GM19455 (cell line): Measurements from ENCODE around the gene TOM1.
A peak's percentile ranks its signal among the peaks of the same experiment; 100 is the strongest.
"Not testable (repeated sequence)": the region's sequence is repeated elsewhere in the genome, so short reads cannot be mapped to it uniquely, and the experiment has no call there.

ENCODE experiments used
- ATAC-seq: cut with Tn5 transposase; IDR thresholded peaks from one replicate; pipeline ENCODE4 v1.9.1; 2021; ENCODE audit not compliant: unreplicated experiment

The TOM1 gene

GRCh38 chr22:35344956-35345690, 45.4 kb downstream of the TOM1 start:
- ATAC-seq = no peak

DNA sequence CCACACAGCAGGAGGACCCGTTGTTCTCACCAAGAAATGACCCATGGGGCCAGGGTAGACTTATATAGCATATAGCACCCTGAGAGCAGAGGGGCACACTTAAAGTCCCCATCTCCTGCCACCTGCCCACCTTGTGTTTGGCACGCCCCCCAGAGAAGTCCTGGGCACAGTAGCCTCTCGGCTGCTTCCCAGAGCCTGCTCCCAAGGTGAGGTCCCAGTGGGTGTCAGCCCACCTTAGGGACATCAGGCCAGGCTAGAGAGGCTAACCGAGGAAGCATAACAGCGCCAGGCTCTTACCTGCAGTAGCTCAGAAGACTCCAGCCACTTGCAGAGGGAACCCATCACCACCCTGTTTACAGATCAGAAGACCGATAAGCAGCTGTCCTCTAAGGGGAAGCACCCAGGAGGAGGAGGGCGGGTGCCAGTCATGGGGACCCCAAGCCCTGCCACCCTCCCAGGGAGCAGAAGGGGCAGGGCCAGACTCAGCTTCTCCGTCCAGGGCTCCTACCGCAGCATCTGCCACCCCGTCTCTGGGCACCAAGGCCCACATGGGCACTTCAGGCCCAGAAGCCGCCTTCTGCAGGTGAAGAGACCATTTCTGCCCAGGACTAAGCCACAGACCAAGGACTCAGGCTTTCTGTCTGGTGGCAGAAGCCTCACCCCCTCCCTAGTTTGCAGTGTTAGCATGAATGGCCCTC, 46.3 kb downstream of the TOM1 start:
- ATAC-seq = no peak

- ATAC-seq = no peak
Observed at GRCh38 chr22:35346596-35347220, 47.0 kb downstream of the TOM1 start.

GRCh38 chr22:35347462-35347861, 47.8 kb downstream of the TOM1 start:
- ATAC-seq = no peak

- no peak for ATAC-seq
Observed at GRCh38 chr22:35348026-35348590, 48.4 kb downstream of the TOM1 start.

DNA sequence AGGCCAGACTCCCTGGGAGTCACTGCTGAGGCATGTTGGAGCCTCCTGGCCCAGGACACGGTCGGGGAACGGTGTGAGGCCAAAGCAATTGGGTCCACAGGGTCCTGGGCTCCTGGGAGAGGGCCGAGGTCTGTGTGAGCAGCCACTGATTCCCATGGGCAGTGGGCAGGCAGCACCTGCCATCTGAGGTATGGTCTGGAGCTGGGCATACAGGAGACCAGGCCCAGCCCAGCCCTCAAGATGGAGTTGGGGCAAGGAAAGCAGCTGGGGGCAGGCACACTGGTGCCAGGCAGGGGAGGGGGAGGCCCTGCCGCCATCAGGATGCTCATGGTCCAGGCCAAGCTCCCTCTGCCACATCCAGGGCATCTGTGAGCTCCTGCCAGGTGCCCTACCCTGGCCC, 49.0 kb downstream of the TOM1 start:
- ATAC-seq = no peak

DNA sequence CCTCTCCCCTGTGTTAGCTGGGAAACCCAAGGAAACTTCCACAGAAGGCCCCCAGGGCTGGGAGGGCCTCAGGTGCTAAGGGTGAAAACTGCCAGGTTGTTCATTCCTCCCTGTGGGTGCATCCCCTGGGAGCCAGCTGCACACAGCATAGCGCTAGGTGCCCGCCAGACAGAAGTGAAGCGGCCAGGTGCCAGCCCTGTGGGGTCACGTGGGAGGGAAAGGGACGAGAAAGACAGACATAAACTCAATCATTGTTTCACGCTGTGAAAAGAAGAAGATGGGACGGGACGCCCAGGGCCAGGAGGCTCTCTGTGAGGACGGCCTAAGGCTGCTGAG, 49.6 kb downstream of the TOM1 start:
- ATAC-seq = no peak

GRCh38 chr22:35349704-35350538, 50.2 kb downstream of the TOM1 start:
- no peak for ATAC-seq

DNA sequence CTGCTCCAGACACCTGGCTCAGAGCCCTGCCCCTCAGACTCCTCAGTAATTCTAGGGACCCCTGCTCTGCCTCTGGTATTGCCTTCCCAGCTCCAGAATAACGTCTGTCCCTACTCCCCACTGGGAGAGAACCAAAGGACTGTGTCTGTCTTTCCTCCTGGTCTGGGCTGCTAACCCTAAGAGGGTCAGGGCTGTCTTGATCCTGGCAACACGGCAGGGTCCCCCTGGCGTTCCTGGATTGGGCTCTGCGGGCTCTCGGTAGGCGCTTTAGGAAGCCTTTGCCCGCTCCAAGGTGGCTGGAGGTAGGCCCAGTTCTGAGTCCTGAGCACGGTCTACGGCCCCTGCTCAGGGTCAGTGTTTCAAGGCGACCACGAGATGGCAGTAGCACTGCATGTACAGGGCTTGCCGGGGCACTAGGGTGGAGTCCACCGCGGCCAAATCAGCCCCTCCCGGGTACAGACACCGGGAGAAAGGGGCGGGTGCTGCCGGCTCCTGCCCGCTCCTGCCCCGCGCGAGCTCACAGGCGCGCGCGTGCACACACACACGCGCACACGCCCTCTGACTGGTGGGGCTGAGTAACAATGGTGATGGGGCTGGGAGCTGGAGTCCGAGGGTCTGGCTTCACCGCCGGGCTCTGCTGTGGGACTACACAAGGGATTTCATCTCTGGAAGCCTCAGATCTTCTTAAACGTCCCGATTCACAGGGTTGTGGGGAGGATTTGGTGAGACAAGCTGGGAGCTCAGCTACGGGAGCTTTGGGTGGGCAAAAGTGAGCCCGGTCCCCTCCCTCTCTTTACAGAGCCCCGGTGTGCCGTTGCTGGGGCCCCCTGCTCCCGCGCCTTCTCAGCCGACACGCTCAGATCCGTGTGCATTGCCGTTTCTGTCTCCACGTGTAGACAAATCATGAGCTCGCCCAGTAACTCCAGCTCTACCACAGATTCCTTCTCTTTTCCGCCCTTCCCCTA, 51.1 kb downstream of the TOM1 start:
- ATAC-seq = peak; percentile 70

DNA sequence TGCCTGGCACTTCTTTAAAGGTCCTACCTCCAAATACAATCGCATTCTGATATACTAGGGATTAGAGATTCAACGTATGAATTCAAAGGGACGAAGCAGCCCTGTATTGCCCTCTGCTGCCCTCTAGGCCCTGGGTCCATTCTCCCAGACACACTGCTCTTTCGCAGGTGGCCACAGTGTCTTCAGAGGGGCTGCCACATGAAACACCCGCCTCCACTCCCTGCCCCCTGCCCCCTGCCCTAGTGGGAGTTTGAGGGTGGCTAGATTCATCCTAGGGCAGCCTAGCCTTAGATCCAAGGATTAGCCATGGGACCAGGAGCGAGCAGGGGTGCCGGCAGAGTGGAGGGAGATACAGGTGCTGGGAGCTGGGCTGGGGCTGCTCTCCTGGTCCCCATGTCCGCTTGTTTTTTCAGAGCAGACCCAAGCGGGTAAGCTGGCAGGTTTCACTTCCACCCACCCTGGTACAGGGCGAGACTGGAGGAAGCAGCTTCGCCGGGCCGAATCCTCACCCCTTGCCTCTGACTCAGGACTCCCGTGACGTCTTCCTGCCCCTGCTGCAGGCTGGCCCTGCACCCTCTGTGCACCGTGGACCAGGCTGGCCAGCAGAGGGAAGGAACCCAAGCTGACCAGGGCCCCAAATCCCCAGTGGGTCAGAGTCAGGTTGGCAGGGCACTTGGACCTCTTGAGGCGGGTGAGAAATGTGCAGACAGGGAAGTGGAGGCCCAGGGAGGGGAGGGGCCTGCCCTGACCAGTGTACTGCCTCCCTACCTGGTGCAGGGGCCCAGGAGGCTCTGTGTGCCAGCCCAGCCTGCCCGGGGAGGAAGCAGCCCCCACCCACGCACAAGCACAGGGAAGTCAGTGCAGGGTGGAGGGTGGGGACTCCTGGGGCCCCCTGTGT, 52.8 kb downstream of the TOM1 start:
- no peak for ATAC-seq

DNA sequence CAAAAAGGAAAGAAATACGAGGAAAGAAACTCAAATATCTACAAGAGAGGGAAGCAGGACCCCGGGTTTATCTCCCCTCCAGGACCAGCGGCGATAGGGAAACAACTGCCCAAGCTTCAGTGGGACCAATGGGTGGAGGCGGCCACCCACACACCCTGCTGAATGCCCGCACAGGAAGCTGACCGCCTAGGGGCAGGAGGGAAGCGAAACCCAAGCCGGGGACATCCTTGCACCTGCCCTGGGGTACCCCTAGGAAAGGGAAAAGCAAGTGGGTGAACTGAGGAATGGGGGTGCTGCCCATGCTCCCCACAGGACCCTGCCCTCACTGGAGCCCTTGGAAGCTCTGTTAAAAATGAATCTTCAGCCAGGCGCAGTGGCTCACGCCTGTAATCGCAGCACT, 53.6 kb downstream of the TOM1 start:
- no peak for ATAC-seq

DNA sequence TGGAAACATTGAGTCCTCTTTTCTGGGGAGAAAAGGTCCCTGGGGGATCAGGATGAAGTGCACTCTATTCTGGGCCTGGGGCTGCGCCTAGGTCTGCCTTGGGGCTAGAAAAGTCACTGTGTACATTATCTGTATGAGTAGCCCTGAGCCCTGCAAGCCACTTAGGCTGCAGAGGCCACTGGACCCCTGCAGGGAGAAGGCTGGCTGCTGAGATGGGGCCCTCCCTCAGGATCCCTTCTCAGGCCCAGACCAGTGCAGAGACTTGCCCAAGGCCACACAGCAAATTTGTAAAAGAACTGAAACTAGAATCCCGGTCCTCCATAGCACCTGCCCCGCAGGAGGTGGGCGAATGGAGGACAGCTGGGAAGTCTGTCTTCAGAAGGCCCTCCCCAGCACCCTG, 54.4 kb downstream of the TOM1 start:
- no peak for ATAC-seq

DNA sequence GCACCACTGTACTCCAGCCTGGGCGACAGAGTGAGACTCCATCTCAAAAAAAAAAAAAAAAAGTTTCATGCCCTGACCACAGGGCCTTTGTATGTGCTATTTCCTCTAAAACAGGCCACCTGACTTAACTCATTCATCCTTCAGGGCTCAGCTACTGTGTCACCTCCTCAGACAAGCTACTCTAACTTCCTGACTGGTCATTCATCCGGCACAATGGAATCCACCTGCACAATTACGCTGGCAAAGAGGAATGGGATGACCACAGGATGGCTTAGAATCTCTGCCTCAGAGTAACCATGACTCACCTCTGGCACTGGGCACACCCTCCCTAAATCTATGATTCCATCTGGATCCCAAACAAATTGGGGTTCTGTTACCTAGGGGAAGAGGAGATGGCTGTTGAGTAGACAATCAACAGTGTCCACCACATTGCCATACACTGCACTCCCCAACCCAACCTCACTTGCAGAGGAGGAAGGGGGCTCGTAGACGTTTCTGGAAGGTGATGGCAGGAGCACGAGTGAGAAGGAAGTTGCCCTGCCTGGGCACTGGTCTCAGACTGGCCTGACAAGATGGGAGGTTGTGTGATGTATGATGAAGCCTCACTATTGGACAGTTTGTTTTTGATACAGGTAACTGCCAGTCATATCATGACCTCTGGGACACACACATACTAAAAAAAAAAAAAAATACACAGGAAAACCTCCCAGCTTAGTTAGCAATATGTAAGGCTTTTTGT, 58.4 kb downstream of the TOM1 start:
- ATAC-seq = no peak

GRCh38 chr22:35359380-35360065, 59.8 kb downstream of the TOM1 start:
- no peak for ATAC-seq

GRCh38 chr22:35361001-35361558, 61.4 kb downstream of the TOM1 start:
- no peak for ATAC-seq

DNA sequence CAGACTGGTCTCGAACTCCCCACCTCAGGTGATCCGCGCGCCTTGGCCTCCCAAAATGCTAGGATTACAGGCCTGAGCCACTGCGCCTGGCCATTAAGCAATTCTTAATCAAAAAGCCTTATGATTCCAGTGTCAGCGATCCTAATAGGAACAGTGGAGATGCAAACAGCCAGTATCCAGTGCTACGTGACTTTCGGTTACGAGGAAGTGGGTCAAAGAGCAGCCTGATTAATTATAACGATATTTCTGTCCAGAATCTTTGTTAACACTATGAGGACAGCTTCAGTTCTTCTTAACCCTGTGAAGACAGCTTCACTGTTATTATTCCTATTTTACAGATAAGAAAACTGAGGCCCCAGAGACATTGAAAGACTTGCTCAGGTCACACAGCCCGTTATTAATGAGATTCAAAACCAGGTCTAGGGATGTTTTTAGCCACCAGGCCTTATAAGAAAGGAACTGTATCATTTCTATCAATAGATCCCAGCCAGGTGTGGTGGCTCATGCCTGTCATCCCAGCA, 63.9 kb downstream of the TOM1 start:
- ATAC-seq = no peak

GRCh38 chr22:35364230-35364629, 64.5 kb downstream of the TOM1 start:
- ATAC-seq = not testable (repeated sequence)
